Mucosa of gallbladder (tissue), 1 donor: ENCODE data around the gene NR4A1. TPM values are rescaled to one million over a fixed set of nuclear protein-coding genes. Genes with fewer than 3 reads are reported as not detected.

Experiments used
- DNase-seq: peaks from one replicate; pipeline ENCODE4 v3.0.0-alpha.2; 2020; ENCODE audit warnings: low spot score
- total RNA-seq: library from RNA; stranded (reverse); gene quantifications from one replicate; pipeline ENCODE4 v1.2.1, GENCODE V29; 2021
- donor health status: DM: no; HTN: no; CAD: no.

The NR4A1 gene
- total RNA-seq, 1 donor from 2014 or later = 131 TPM

GRCh38 chr12:52058631-52059361 is 7.6 kb downstream of the NR4A1 start:
- DNase-seq = no peak

- no peak for DNase-seq
Observed at GRCh38 chr12:52059582-52060497, 8.6 kb downstream of the NR4A1 start.

GRCh38 chr12:52060498-52061177 is 9.4 kb downstream of the NR4A1 start:
- no peak for DNase-seq

GRCh38 chr12:52061470-52062166 is 10.4 kb downstream of the NR4A1 start:
- DNase-seq = no peak

GRCh38 chr12:52062167-52063081 is 11.2 kb downstream of the NR4A1 start:
- no peak for DNase-seq

- no peak for DNase-seq
Observed at GRCh38 chr12:52063082-52063924, 12.1 kb downstream of the NR4A1 start.

GRCh38 chr12:52063981-52064649 is 12.9 kb downstream of the NR4A1 start:
- DNase-seq = no peak

GRCh38 chr12:52066346-52067080 is 15.3 kb downstream of the NR4A1 start:
- no peak for DNase-seq

- DNase-seq = no peak
Observed at GRCh38 chr12:52067081-52067374, 15.8 kb downstream of the NR4A1 start.

- peak; percentile 91 for DNase-seq
Observed at GRCh38 chr12:52069327-52070184, 18.3 kb downstream of the NR4A1 start, which contains the start of gene ATG101. Gene ATG101 (plus strand): TSS chr12:52069978. CDS start chr12:52073651, 3,673 bp downstream.

GRCh38 chr12:52070185-52070925 is 19.1 kb downstream of the NR4A1 start:
- DNase-seq = no peak

GRCh38 chr12:52073531-52074381 is 22.5 kb downstream of the NR4A1 start:
- DNase-seq = peak; percentile 22

- DNase-seq = peak; percentile 44
Observed at GRCh38 chr12:52074971-52075724, 23.9 kb downstream of the NR4A1 start.

- DNase-seq = no peak
Observed at GRCh38 chr12:52076811-52077210, 25.6 kb downstream of the NR4A1 start.

- DNase-seq = no peak
Observed at GRCh38 chr12:52078276-52078675, 27.0 kb downstream of the NR4A1 start.
